ENCODE data around the gene HDDC2. TPM values are rescaled to one million over a fixed set of nuclear protein-coding genes. Genes with fewer than 3 reads are reported as not detected.

Gene HDDC2
- total and polyA plus RNA-seq, 4 donors: 53.0 to 135 (median 117) TPM

GRCh38 chr6:125337706-125338105, 35.9 kb upstream of the HDDC2 start:
- no peaks in the 10 kb centered on the region for H3K36me3 ChIP-seq (ENCODE audit: control insufficient read depth, insufficient read depth, low read length)
- no peak overlapping the region for H3K27ac ChIP-seq (ENCODE audit: low read depth, low read length)
- no peaks in the 10 kb centered on the region for H3K4me1 ChIP-seq (ENCODE audit: control insufficient read depth, insufficient read depth, low read length)
- no peak overlapping the region for H3K4me3 ChIP-seq (ENCODE audit: low read depth, low read length)
- H3K9me3 ChIP-seq (ENCODE audit: control insufficient read depth, insufficient read depth, low read length): peaks cover 2% of the 10 kb centered on the region
- WGBS (ENCODE audit: insufficient coverage): 100% methylated on average over 2 of the region's 6 CpGs
- no peaks in the 10 kb centered on the region for H3K27me3 ChIP-seq (ENCODE audit: control insufficient read depth, insufficient read depth, low read length)
- DNase-seq (ENCODE audit: low read depth in 4 of 6, low spot score in 6 of 6): no peak

- H3K27ac ChIP-seq (ENCODE audit: low read depth, low read length): no peak overlapping the region
- peaks cover 3% of the 10 kb centered on the region for H3K27me3 ChIP-seq (ENCODE audit: control insufficient read depth, insufficient read depth, low read length)
- no peak for DNase-seq (ENCODE audit: low read depth in 4 of 6, low spot score in 6 of 6)
- H3K4me3 ChIP-seq (ENCODE audit: low read depth, low read length): no peak overlapping the region
- no peaks in the 10 kb centered on the region for H3K4me1 ChIP-seq (ENCODE audit: control insufficient read depth, insufficient read depth, low read length)
- WGBS (ENCODE audit: insufficient coverage): no CpG with 5 or more reads among the region's 1 CpG
- no peaks in the 10 kb centered on the region for H3K36me3 ChIP-seq (ENCODE audit: control insufficient read depth, insufficient read depth, low read length)
- H3K9me3 ChIP-seq (ENCODE audit: control insufficient read depth, insufficient read depth, low read length): peaks cover 2% of the 10 kb centered on the region
Observed at GRCh38 chr6:125332664-125333063, 30.9 kb upstream of the HDDC2 start.

GRCh38 chr6:125325586-125325985, 23.8 kb upstream of the HDDC2 start:
- no peaks in the 10 kb centered on the region for H3K9me3 ChIP-seq (ENCODE audit: control insufficient read depth, insufficient read depth, low read length)
- H3K27me3 ChIP-seq (ENCODE audit: control insufficient read depth, insufficient read depth, low read length): peaks cover 3% of the 10 kb centered on the region
- no peaks in the 10 kb centered on the region for H3K36me3 ChIP-seq (ENCODE audit: control insufficient read depth, insufficient read depth, low read length)
- DNase-seq (ENCODE audit: low read depth in 4 of 6, low spot score in 6 of 6): no peak
- WGBS (ENCODE audit: insufficient coverage): 33% methylated on average over 1 of the region's 2 CpGs
- H3K27ac ChIP-seq (ENCODE audit: low read depth, low read length): no peak overlapping the region
- H3K4me1 ChIP-seq (ENCODE audit: control insufficient read depth, insufficient read depth, low read length): peaks cover 4% of the 10 kb centered on the region
- H3K4me3 ChIP-seq (ENCODE audit: low read depth, low read length): no peak overlapping the region

- 50% methylated on average over 1 of the region's 2 CpGs for WGBS (ENCODE audit: insufficient coverage)
- H3K9me3 ChIP-seq (ENCODE audit: control insufficient read depth, insufficient read depth, low read length): no peaks in the 10 kb centered on the region
- H3K4me3 ChIP-seq (ENCODE audit: low read depth, low read length): no peak overlapping the region
- no peak overlapping the region for H3K27ac ChIP-seq (ENCODE audit: low read depth, low read length)
- peaks cover 4% of the 10 kb centered on the region for H3K4me1 ChIP-seq (ENCODE audit: control insufficient read depth, insufficient read depth, low read length)
- no peak for DNase-seq (ENCODE audit: low read depth in 4 of 6, low spot score in 6 of 6)
- no peaks in the 10 kb centered on the region for H3K27me3 ChIP-seq (ENCODE audit: control insufficient read depth, insufficient read depth, low read length)
- H3K36me3 ChIP-seq (ENCODE audit: control insufficient read depth, insufficient read depth, low read length): no peaks in the 10 kb centered on the region
Observed at GRCh38 chr6:125323376-125323775, 21.6 kb upstream of the HDDC2 start.

- peak overlapping the region; percentile 74 for H3K27ac ChIP-seq (ENCODE audit: low read depth, low read length)
- no peaks in the 10 kb centered on the region for H3K36me3 ChIP-seq (ENCODE audit: control insufficient read depth, insufficient read depth, low read length)
- H3K9me3 ChIP-seq (ENCODE audit: control insufficient read depth, insufficient read depth, low read length): no peaks in the 10 kb centered on the region
- peak in 5 of 6 donors; percentile 58 to 94 (median 83) for DNase-seq (ENCODE audit: low read depth in 4 of 6, low spot score in 6 of 6)
- H3K4me3 ChIP-seq (ENCODE audit: low read depth, low read length): peak overlapping the region; percentile 3
- H3K4me1 ChIP-seq (ENCODE audit: control insufficient read depth, insufficient read depth, low read length): no peaks in the 10 kb centered on the region
- no peaks in the 10 kb centered on the region for H3K27me3 ChIP-seq (ENCODE audit: control insufficient read depth, insufficient read depth, low read length)
- 42% methylated on average over 5 of the region's 9 CpGs for WGBS (ENCODE audit: insufficient coverage)
Observed at GRCh38 chr6:125316621-125317020, 14.9 kb upstream of the HDDC2 start.

- Histone ChIP-seq H3K27ac (ENCODE audit: low read depth, low read length) (no peak overlapping the region), H3K36me3 (ENCODE audit: control insufficient read depth, insufficient read depth, low read length) (no peaks in the 10 kb centered on the region), H3K9me3 (ENCODE audit: control insufficient read depth, insufficient read depth, low read length) (no peaks in the 10 kb centered on the region), H3K4me3 (ENCODE audit: low read depth, low read length) (no peak overlapping the region), H3K27me3 (ENCODE audit: control insufficient read depth, insufficient read depth, low read length) (no peaks in the 10 kb centered on the region), H3K4me1 (ENCODE audit: control insufficient read depth, insufficient read depth, low read length) (no peaks in the 10 kb centered on the region)
- 62% methylated on average over 3 of the region's 5 CpGs for WGBS (ENCODE audit: insufficient coverage)
- peak in 1 of 6 donors; percentile 67 for DNase-seq (ENCODE audit: low read depth in 4 of 6, low spot score in 6 of 6)
Observed at GRCh38 chr6:125315548-125315947, 13.8 kb upstream of the HDDC2 start.

GRCh38 chr6:125314009-125314581, 12.3 kb upstream of the HDDC2 start:
- Histone ChIP-seq H3K9me3 (ENCODE audit: control insufficient read depth, insufficient read depth, low read length) (no peaks in the 10 kb centered on the region), H3K4me1 (ENCODE audit: control insufficient read depth, insufficient read depth, low read length) (no peaks in the 10 kb centered on the region), H3K4me3 (ENCODE audit: low read depth, low read length) (no peak overlapping the region), H3K27me3 (ENCODE audit: control insufficient read depth, insufficient read depth, low read length) (no peaks in the 10 kb centered on the region), H3K36me3 (ENCODE audit: control insufficient read depth, insufficient read depth, low read length) (no peaks in the 10 kb centered on the region), H3K27ac (ENCODE audit: low read depth, low read length) (peak overlapping the region; percentile 34)
- DNase-seq (ENCODE audit: low read depth in 4 of 6, low spot score in 6 of 6): peak in 5 of 6 donors; percentile 59 to 94 (median 67)
- WGBS (ENCODE audit: insufficient coverage): 40% methylated on average over 2 of the region's 10 CpGs

GRCh38 chr6:125312950-125313349, 11.2 kb upstream of the HDDC2 start:
- WGBS (ENCODE audit: insufficient coverage): 93% methylated on average over 3 of the region's 4 CpGs
- no peak for DNase-seq (ENCODE audit: low read depth in 4 of 6, low spot score in 6 of 6)

GRCh38 chr6:125312478-125312877, 10.7 kb upstream of the HDDC2 start:
- H3K27ac ChIP-seq (ENCODE audit: low read depth, low read length): no peak overlapping the region
- H3K27me3 ChIP-seq (ENCODE audit: control insufficient read depth, insufficient read depth, low read length): no peaks in the 10 kb centered on the region
- no peaks in the 10 kb centered on the region for H3K4me1 ChIP-seq (ENCODE audit: control insufficient read depth, insufficient read depth, low read length)
- no peaks in the 10 kb centered on the region for H3K36me3 ChIP-seq (ENCODE audit: control insufficient read depth, insufficient read depth, low read length)
- no peak overlapping the region for H3K4me3 ChIP-seq (ENCODE audit: low read depth, low read length)
- H3K9me3 ChIP-seq (ENCODE audit: control insufficient read depth, insufficient read depth, low read length): no peaks in the 10 kb centered on the region
- 83% methylated on average over 1 of the region's 2 CpGs for WGBS (ENCODE audit: insufficient coverage)
- peak in 1 of 6 donors; percentile 23 for DNase-seq (ENCODE audit: low read depth in 4 of 6, low spot score in 6 of 6)

More at GRCh38 chr6:125312950-125313349, 11.2 kb upstream of the HDDC2 start:
- H3K27me3 ChIP-seq (ENCODE audit: control insufficient read depth, insufficient read depth, low read length): no peaks in the 10 kb centered on the region
- no peaks in the 10 kb centered on the region for H3K9me3 ChIP-seq (ENCODE audit: control insufficient read depth, insufficient read depth, low read length)
- no peaks in the 10 kb centered on the region for H3K36me3 ChIP-seq (ENCODE audit: control insufficient read depth, insufficient read depth, low read length)
- no peaks in the 10 kb centered on the region for H3K4me1 ChIP-seq (ENCODE audit: control insufficient read depth, insufficient read depth, low read length)
- no peak overlapping the region for H3K27ac ChIP-seq (ENCODE audit: low read depth, low read length)
- no peak overlapping the region for H3K4me3 ChIP-seq (ENCODE audit: low read depth, low read length)

- H3K4me1 ChIP-seq (ENCODE audit: control insufficient read depth, insufficient read depth, low read length): no peaks in the 10 kb centered on the region
- H3K36me3 ChIP-seq (ENCODE audit: control insufficient read depth, insufficient read depth, low read length): no peaks in the 10 kb centered on the region
- WGBS (ENCODE audit: insufficient coverage): 80% methylated on average over 1 of the region's 7 CpGs
- no peak overlapping the region for H3K4me3 ChIP-seq (ENCODE audit: low read depth, low read length)
- no peak overlapping the region for H3K27ac ChIP-seq (ENCODE audit: low read depth, low read length)
- no peaks in the 10 kb centered on the region for H3K27me3 ChIP-seq (ENCODE audit: control insufficient read depth, insufficient read depth, low read length)
- H3K9me3 ChIP-seq (ENCODE audit: control insufficient read depth, insufficient read depth, low read length): no peaks in the 10 kb centered on the region
- DNase-seq (ENCODE audit: low read depth in 4 of 6, low spot score in 6 of 6): peak; percentile 52 to 95 (median 64)
Observed at GRCh38 chr6:125310994-125311649, 9.4 kb upstream of the HDDC2 start.
